NCI-H187 (cell line): ENCODE measurements around the gene RASGEF1C.

Source experiments
- DNase-seq, 2 experiments: peaks; one replicate each; lab custom pipeline; 2025; lab: John Stamatoyannopoulos, UW

Gene RASGEF1C

GRCh38 chr5:180209137-180209581 is at the start of gene RASGEF1C:
Gene RASGEF1C, minus strand, starts transcription at chr5:180209211. Its CDS starts 71,159 bp downstream, at chr5:180138052.
- no peak for DNase-seq

GRCh38 chr5:180253036-180253824 is 44.2 kb upstream of the RASGEF1C start:
- DNase-seq: no peak

GRCh38 chr5:180251887-180252286 is 42.9 kb upstream of the RASGEF1C start:
- no peak for DNase-seq

DNA sequence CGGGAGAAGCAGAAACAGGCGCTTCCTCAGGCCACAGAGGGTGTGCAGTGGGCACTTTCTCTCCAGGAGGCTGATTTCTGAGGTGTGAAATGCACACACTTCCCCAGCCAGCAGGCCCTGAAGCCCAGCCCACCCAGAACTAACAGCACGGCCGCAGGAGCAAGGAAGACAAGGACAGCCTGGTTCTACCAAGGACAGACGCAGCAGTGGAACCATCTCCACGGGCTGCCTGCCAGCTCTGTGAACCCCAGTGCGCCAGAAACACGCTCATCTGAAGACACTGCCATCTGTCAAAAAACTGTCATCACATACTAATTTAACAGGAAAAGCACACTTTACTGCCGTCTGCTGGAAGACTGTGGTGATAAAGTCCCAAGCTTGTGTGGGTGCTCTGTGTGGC is 42.1 kb upstream of the RASGEF1C start:
- DNase-seq: no peak

- no peak for DNase-seq
Observed at GRCh38 chr5:180250329-180250728, 41.3 kb upstream of the RASGEF1C start.

DNA sequence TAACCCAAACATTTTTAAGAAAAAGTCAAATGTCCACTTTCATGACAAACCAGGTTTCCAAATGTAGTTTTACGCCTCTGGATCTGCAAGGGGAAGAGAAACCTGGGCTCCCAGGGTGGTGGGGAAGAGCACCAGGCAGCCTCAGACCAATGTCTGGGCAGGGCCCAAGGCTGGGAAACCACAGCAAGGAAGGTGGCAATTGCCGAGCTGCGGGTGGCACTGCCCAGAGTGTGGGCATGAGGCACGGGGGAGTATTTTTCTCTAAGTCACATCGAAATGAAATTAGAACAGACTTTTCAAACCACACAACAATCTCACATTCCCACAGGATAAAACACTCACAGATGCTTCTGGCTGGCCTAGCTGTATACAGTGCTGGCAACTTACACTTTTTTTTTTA is 32.6 kb upstream of the RASGEF1C start:
- DNase-seq: no peak

DNA sequence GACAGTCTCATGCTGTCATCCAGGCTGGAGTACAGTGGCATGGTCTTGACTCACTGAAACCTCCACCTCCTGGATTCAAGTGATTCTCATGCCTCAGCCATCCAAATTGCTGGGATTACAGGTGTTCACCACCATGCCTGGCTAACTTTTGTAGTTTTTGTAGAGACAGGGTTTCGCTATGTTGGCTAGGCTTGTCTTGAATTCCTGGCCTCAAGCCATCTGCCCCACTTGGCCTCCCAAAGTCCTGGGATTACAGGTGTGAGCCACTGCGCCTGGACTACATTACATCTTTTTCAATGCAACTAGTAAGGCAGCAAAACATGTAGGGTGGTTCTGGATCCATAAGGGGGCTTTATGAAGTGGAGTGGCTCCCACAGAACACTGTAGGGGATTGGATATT is 29.6 kb upstream of the RASGEF1C start:
- DNase-seq: no peak

DNA sequence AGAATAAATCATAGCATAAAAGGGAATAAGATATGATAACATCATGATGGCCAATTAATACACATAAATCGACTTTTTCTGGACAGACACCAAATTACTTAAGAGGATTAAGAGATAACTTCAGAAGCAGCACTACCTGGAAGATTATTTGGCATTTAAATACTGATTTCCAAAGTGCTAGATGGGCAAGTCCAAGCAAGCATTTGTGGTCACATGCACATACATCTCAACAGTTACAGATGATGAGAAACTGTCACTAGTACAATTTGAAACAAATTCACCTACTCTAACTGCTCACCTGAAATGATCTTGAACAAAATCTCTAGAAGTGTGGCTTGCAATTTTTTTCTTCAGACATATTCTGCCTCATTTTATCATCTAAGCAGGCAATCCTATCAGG is 26.8 kb upstream of the RASGEF1C start:
- DNase-seq: no peak

GRCh38 chr5:180235077-180235476 is 26.1 kb upstream of the RASGEF1C start:
- DNase-seq: no peak

DNA sequence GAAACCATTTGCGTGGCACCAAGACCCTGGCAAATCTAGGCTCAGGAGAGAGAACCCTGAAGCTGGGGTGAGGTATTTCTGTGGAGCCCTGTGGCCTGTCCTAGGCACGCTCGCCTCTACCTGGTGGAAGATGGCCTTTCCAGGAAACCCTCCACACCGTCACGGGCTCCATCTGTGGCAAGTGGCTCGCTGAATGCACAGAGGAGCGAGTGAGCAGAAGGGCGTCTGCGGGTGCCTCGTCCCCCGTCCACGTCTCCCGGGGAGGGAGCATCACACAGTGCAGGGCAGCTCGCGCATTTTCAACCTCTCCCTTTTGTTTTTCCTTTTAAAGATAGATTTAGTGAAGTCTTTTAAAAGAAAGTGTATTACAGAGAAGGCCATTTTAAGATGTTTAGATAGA is 25.3 kb upstream of the RASGEF1C start:
- no peak for DNase-seq

GRCh38 chr5:180233729-180234128 is 24.7 kb upstream of the RASGEF1C start:
- DNase-seq: no peak

DNA sequence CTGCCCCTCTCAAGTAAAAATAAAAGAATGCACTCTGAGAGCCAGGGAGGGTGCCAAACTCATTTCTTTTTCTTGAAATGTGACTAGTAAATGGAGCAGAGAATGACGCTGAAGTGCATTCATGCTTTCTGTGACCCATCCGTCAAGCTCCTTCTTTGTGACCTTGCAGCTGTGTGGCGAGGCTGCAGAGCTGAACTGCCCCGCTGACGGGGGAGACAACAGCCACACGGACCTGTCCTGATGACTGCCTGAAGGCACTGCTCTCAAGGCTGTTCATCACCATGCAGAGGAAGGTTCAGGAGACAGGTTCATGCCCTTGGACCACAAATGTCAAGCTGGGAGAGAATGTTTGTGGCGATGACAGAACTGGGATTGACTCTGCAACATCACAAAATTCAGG is 21.0 kb upstream of the RASGEF1C start:
- no peak for DNase-seq

GRCh38 chr5:180222056-180222455 is 13.0 kb upstream of the RASGEF1C start:
- no peak for DNase-seq

- no peak for DNase-seq
Observed at GRCh38 chr5:180217797-180218196, 8.8 kb upstream of the RASGEF1C start.

DNA sequence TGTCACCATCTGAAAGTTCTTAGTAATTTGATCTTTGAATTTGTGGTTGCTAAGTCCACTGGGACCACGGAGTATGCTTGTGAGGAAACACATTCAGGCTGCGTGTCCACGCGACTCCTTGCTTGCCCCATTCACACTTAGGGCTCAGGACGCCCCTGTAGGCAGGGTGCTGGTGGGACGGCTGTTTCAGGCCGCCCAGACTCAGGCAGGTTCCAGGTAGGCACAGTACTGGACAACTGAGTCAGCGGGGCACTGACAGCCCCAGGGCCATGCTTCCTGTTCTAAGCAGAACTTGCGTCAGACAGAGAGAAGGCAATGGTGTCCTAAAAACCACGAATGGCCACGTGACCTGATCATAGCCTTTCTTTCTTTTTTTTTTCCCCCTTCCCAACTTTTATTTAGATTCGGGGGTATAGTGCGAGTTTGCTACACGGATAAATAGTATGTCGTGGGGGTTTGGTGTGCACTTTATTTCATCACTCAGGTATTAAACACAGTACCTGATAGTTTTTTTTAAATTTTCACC is 7.7 kb upstream of the RASGEF1C start:
- no peak for DNase-seq

DNA sequence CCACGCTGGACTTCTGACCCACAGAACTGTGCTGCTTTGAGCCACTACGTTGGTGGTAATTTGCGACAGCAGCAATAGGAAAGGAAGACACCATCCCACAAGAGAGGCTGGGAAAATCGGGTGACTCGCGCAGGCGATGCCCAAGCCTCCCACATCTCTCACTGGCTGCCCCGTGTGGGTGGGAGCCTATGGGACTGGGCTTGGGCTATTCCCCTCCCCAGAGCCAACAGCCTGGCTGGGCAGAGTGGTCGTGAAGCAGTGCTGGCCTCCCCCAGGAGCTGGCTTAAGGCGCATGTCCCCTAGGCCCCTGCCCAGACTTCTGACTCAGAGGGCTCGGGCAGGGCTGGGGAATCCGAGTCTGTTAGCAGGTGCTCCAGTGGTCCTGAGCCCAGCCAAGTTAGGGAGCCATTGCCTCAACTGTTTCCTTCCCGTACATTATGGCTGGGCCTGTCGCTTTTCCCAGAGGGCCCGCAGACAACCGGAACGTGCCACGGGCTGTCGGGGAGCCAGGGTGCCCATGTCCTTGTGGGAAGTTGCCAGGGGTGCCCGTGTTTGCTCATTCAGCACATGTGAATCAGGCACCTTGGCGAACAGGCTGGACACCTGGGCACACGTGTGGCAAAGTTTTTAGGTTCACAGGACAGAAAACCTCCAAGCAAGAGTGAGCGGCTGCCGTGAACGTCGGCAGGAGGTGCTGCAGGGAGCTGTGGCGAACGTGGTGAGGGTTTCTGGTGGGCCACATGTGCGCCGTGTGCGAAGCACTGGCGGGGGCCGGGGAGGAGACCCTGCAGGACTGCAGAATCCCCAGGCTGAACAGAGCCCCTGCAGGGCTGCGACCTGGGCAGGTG is 7.0 kb upstream of the RASGEF1C start:
- DNase-seq: no peak

DNA sequence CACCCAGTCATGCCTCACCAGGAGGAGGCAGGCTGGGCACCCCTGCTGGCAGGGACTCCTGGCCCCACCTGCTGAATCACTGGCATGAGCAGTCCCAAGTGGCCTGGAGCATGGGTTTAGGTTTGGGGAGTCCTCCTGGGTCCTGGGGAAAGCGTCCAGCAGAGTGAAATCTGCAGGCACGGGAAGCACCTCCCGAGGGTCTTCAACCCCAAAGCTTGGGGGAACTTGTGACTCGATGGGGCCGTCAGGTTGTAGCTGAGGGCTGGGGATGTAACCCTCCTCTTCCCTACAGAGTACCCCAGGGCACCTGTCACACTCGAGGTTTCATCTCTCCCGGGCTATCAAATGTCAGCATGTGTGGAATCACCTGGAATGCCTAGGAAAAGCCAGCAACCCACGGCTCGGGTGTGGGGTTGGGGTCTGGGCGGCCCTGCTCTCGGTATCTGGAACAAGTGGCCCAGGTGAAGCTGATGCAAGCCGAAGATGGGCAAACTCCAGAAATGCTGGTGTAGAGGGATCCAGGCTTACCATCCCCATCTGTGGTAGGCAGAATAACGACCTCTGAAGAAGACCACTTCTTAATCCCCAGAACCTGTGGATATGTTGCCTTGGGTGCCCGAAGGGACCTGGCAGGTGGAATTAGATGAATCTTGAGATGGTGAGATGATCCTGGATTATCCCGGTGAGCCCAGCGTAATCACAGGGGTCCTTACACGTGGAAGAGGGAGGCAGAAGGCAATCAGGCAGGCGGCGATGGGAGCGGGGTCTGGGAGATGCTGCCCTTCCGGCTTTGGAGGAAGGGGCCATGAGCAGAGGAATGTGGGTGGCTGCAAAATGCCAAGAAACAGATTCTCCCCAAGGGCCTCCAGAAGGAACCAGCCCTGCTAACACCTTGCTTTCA is 6.1 kb upstream of the RASGEF1C start:
- no peak for DNase-seq

- no peak for DNase-seq
Observed at GRCh38 chr5:180213657-180214207, 4.7 kb upstream of the RASGEF1C start.

- DNase-seq: no peak
Observed at GRCh38 chr5:180213256-180213600, 4.2 kb upstream of the RASGEF1C start.

DNA sequence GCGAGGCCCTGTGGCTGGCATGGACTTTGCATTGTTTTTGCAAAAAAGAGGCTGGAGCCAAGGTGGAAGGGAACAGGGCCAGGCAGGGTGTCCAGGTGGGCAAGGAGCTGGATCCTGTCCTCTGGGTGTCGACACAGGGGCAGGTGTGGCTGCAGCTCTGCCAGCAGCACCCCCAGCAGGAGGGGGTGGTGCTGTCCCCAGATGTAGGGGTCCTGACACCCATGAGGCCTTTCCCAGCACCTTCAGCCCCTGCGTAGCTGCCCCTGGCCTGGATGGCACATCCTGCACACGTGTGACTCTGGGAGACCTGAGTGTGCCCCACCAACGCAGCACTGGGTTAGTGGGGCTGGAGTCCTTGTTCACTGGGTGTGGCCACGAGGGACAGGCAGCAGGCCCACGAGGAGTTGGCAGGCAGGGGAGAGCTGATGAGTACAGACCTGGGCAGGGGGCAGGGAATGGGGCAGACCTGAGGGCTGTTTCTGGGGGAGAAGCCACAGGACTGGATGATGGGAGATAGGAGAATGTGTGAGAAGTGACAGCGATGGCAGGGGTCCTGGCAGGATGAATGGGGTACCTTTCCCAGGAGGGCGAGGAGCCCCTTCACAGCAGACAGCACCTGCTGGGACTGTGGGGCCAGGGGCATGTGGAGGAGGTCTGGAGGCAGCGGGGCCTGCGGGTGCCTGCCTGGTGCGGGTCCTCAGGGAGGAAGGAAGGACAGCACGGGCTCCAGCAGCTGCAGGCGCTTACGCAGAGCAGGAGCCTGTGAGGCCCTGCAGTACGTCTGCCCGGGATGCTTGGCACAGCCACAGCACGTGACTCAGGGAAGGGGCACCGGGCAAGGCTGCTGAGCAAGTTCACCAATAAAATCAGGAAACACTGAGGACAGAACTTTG is 3.6 kb upstream of the RASGEF1C start:
- DNase-seq: no peak

DNA sequence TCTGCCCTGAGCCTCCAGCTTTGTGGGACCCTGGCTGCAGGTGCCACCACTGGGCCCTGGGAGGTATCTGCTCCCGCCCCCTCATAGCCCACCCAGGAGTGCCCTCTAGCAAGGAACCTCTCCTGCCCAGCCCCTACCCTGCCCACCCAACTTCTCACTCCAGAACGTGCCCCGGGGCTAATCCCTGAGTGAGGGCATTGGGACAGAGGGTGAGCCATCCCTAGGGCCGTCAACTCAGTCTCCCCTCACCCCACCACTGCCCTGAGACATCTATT is 2.7 kb upstream of the RASGEF1C start:
- DNase-seq: no peak
